HepG2 (cell line): ENCODE results near the gene ADIPOR2. TPM values are rescaled to one million over a fixed set of nuclear protein-coding genes. Genes with fewer than 3 reads are reported as not detected.

ENCODE experiments used
- ATF4 ChIP-seq, 2 experiments: fragments of 450-650 bp in 1 of 2; sonication (generic) in 1 of 2; formaldehyde crosslinking; IDR thresholded peaks; 2 replicates each; pipeline versions ENCODE4 v1.5.0 to v1.8.0; 2020 to 2022; ENCODE audit warnings: mild to moderate bottlenecking in 1 of 2, missing genetic modification reagents in 1 of 2
- HNRNPUL1 ChIP-seq: fragments of 200-400 bp; formaldehyde crosslinking; IDR thresholded peaks from 2 replicates; pipeline ENCODE4 v1.6.1; 2017; ENCODE audit warnings: low read depth, mild to moderate bottlenecking, low read length, moderate library complexity
- MED13 ChIP-seq: sonication (generic); formaldehyde crosslinking; IDR thresholded peaks from 2 replicates; pipeline ENCODE4 v1.5.0; 2020; ENCODE audit warnings: missing genetic modification reagents
- MED8 ChIP-seq: sonication (generic); formaldehyde crosslinking; IDR thresholded peaks from 2 replicates; pipeline ENCODE4 v1.8.1; 2023; ENCODE audit warnings: mild to moderate bottlenecking, missing genetic modification reagents; ENCODE audit not compliant: insufficient replicate concordance
- MLX ChIP-seq: IDR thresholded peaks from 2 replicates; pipeline ENCODE4 v1.6.1; 2016
- MYC ChIP-seq: sonication (generic); formaldehyde crosslinking; IDR thresholded peaks from 2 replicates; pipeline ENCODE4 v1.9.0; 2021; ENCODE audit warnings: missing genetic modification reagents, borderline replicate concordance
- NFKB2 ChIP-seq: sonication (generic); formaldehyde crosslinking; IDR thresholded peaks from 2 replicates; pipeline ENCODE4 v1.4.0; 2020; ENCODE audit warnings: missing genetic modification reagents, borderline replicate concordance
- POGZ ChIP-seq: sonication (generic); formaldehyde crosslinking; IDR thresholded peaks from 2 replicates; pipeline ENCODE4 v1.4.0; 2020; ENCODE audit warnings: mild to moderate bottlenecking, missing genetic modification reagents
- RFX5 ChIP-seq: IDR thresholded peaks from 2 replicates; pipeline ENCODE4 v1.6.1; 2011; ENCODE audit warnings: low read depth, low read length, improper control_type of control experiment
- SALL1 ChIP-seq: sonication (generic); formaldehyde crosslinking; IDR thresholded peaks from 2 replicates; pipeline ENCODE4 v1.8.0; 2022; ENCODE audit warnings: mild to moderate bottlenecking, missing genetic modification reagents
- SMAD9 ChIP-seq: sonication (generic); formaldehyde crosslinking; IDR thresholded peaks from 2 replicates; pipeline ENCODE4 v1.5.1; 2020; ENCODE audit warnings: mild to moderate bottlenecking, missing genetic modification reagents
- SOX5 ChIP-seq: IDR thresholded peaks from 2 replicates; pipeline ENCODE4 v1.6.1; 2016; ENCODE audit warnings: borderline replicate concordance
- ZBTB14 ChIP-seq: sonication (generic); formaldehyde crosslinking; IDR thresholded peaks from 2 replicates; pipeline ENCODE4 v1.4.0; 2020; ENCODE audit warnings: missing genetic modification reagents
- ZBTB39 ChIP-seq: sonication (generic); formaldehyde crosslinking; IDR thresholded peaks from 2 replicates; pipeline ENCODE4 v1.5.0; 2020; ENCODE audit warnings: missing genetic modification reagents
- ZC3H4 ChIP-seq: sonication (generic); formaldehyde crosslinking; IDR thresholded peaks from 2 replicates; pipeline ENCODE4 v1.4.0; 2020; ENCODE audit warnings: missing genetic modification reagents, borderline replicate concordance
- ZFP36 ChIP-seq: fragments of 150-350 bp; IDR thresholded peaks from 2 replicates; pipeline ENCODE4 v1.6.1; 2018; ENCODE audit warnings: borderline replicate concordance, low read length, low read depth; ENCODE audit not compliant: partially characterized antibody
- ZMAT3 ChIP-seq: sonication (generic); formaldehyde crosslinking; conservative IDR thresholded peaks from 2 replicates; pipeline ENCODE4 v1.7.0; 2021; ENCODE audit warnings: missing genetic modification reagents
- ZNF230 ChIP-seq: sonication (generic); formaldehyde crosslinking; IDR thresholded peaks from 2 replicates; pipeline ENCODE4 v1.4.0; 2020; ENCODE audit warnings: mild to moderate bottlenecking, missing genetic modification reagents
- ZNF337 ChIP-seq: sonication (generic); formaldehyde crosslinking; IDR thresholded peaks from 2 replicates; pipeline ENCODE4 v1.5.1; 2020; ENCODE audit warnings: missing genetic modification reagents, low read depth, mild to moderate bottlenecking, borderline replicate concordance
- ZNF674 ChIP-seq: sonication (generic); formaldehyde crosslinking; IDR thresholded peaks from 2 replicates; pipeline ENCODE4 v1.5.0; 2020; ENCODE audit warnings: low read depth, mild to moderate bottlenecking, missing genetic modification reagents
- ZNF7 ChIP-seq: IDR thresholded peaks from 2 replicates; pipeline ENCODE4 v1.6.1; 2016; ENCODE audit warnings: missing biosample characterization, missing genetic modification reagents
- ZXDC ChIP-seq: sonication (generic); formaldehyde crosslinking; IDR thresholded peaks from 2 replicates; pipeline ENCODE4 v1.5.0; 2020; ENCODE audit warnings: mild to moderate bottlenecking, missing genetic modification reagents
- polyA plus RNA-seq, 8 experiments: library from polyadenylated mRNA; depleted of rRNA in 3 of 8; stranded (reverse) in 7 of 8; unstranded in 1 of 8; fragments of >200 nt; fragmentation: Illumina TruSeq in 4 of 8; extraction: Trizol in 4 of 8; gene quantifications; 2 replicates each; pipeline versions ENCODE4 v1.2.1 to v1.2.3, GENCODE V29; 2011 to 2016; ENCODE audit warnings: low read depth in 4 of 8, missing spikeins in 1 of 8, mixed read lengths in 1 of 8; ENCODE audit not compliant: insufficient read depth in 1 of 8
- total RNA-seq, 5 experiments: library from RNA; depleted of rRNA; stranded (reverse); fragments of >200 nt; fragmentation: Illumina TruSeq; extraction: Trizol; gene quantifications; 2 replicates each; pipeline ENCODE4 v1.2.3, GENCODE V29; 2016; ENCODE audit warnings: low read depth in 1 of 5

Gene ADIPOR2
- total and polyA plus RNA-seq, 2 of the 13 experiments (the other 11 are each of a cell fraction or from before 2014, with no cell fraction given) = 35.2 to 52.2 TPM

- TF ChIP-seq MLX (CRISPR knock-in tag) = no peak
- peak; percentile 45; the same call in 1 of the 2 replicates for TF ChIP-seq SALL1 (CRISPR knock-in tag)
- TF ChIP-seq MED8 = no peak
- TF ChIP-seq ZBTB39 (CRISPR knock-in tag) = no peak
- TF ChIP-seq ATF4 (CRISPR knock-in tag; IDR thresholded peaks at IDR 0.05) = no peak
- TF ChIP-seq MED13 = no peak
- TF ChIP-seq MYC (CRISPR knock-in tag) = no peak
- no peak for TF ChIP-seq ZNF337 (CRISPR knock-in tag)
- no peak for TF ChIP-seq ZNF7 (CRISPR knock-in tag)
- TF ChIP-seq HNRNPUL1 = no peak
- no peak for TF ChIP-seq RFX5
- no peak for TF ChIP-seq ZBTB14 (CRISPR knock-in tag)
- TF ChIP-seq ZNF230 (CRISPR knock-in tag) = no peak
- no peak for TF ChIP-seq ZNF674 (CRISPR knock-in tag)
- TF ChIP-seq ZMAT3 (CRISPR knock-in tag) = no peak
- no peak for TF ChIP-seq SMAD9 (CRISPR knock-in tag)
- no peak for TF ChIP-seq POGZ
- peak; percentile 61; the same call in 1 of the 2 replicates for TF ChIP-seq SOX5 (CRISPR knock-in tag)
- no peak for TF ChIP-seq ZC3H4
- TF ChIP-seq ZFP36 = no peak
- TF ChIP-seq ZXDC (CRISPR knock-in tag) = no peak
- no peak for TF ChIP-seq NFKB2
These were observed 24.1 kb upstream of the ADIPOR2 start (continued) for GRCh38 chr12:1666685-1667162.
